ENCODE results near the gene PDHX. TPM values are rescaled to one million over a fixed set of nuclear protein-coding genes. Genes with fewer than 3 reads are reported as not detected.

PDHX gene
- total RNA-seq, 2 experiments from 2014 or later: 17.3 to 17.4 TPM

GRCh38 chr11:34928960-34929680, 12.7 kb downstream of the PDHX start:
- H3K27me3 Mint-ChIP-seq: no peaks in the 10 kb centered on the region
- POLR2A ChIA-PET: interaction anchor here (1.0 to 1.3 kb wide), 2 partner anchors 150 to 318 kb away, joined by 3 read pairs; no protein-coding TSS in a partner anchor
- Histone ChIP-seq H3K27ac (ENCODE audit: low read depth in 1 of 2, low read length in 2 of 2) (no peak overlapping the region), H3K36me3 (ENCODE audit: insufficient read depth, low read length) (peaks cover 23% of the 10 kb centered on the region), H3K4me1 (ENCODE audit: insufficient read depth, low read length) (no peaks in the 10 kb centered on the region), H3K4me3 (ENCODE audit: low read length) (no peak overlapping the region), H3K27me3 (ENCODE audit: control insufficient read depth in 1 of 2, insufficient read depth in 2 of 2, low read length in 2 of 2) (no peaks in the 10 kb centered on the region), H3K9me3 (ENCODE audit: control insufficient read depth in 1 of 2, insufficient read depth in 1 of 2, low read length in 2 of 2) (no peaks in the 10 kb centered on the region)
- no peak for TF ChIP-seq CTCF (IDR thresholded peaks at IDR 0.05)
- H3K4me1 Mint-ChIP-seq (ENCODE audit: low read depth): peaks cover 29% of the 10 kb centered on the region
- H3K27ac Mint-ChIP-seq: no peak overlapping the region
- H3K4me3 Mint-ChIP-seq: no peak overlapping the region
- H3K36me3 Mint-ChIP-seq (ENCODE audit: low read depth): peaks cover 28% of the 10 kb centered on the region
- CTCF ChIA-PET: interaction anchor here (1.3 kb wide), 1 partner anchor 463 kb away, joined by 5 read pairs; no protein-coding TSS in a partner anchor
- DNase-seq (no peak), ATAC-seq (ENCODE audit: poor library complexity) (no peak)
- H3K9me3 Mint-ChIP-seq: no peaks in the 10 kb centered on the region
- intact Hi-C loops (cut with DNase I, micrococcal nuclease): loop anchor here (2.0 to 10.0 kb wide), 6 partner anchors 68 to 1336 kb away; no protein-coding TSS in a partner anchor

- no peak overlapping the region for H3K4me3 ChIP-seq (ENCODE audit: low read length)
- no peaks in the 10 kb centered on the region for H3K4me1 ChIP-seq (ENCODE audit: insufficient read depth, low read length)
- Mint-ChIP-seq H3K27me3 (no peaks in the 10 kb centered on the region), H3K36me3 (ENCODE audit: low read depth) (peaks cover 30% of the 10 kb centered on the region), H3K9me3 (no peaks in the 10 kb centered on the region), H3K27ac (no peak overlapping the region), H3K4me3 (no peak overlapping the region), H3K4me1 (ENCODE audit: low read depth) (peaks cover 25% of the 10 kb centered on the region)
- H3K36me3 ChIP-seq (ENCODE audit: insufficient read depth, low read length): peaks cover 23% of the 10 kb centered on the region
- intact Hi-C loops (cut with DNase I, micrococcal nuclease): loop anchor here (2.0 to 10.0 kb wide), 6 partner anchors 67 to 1335 kb away; no protein-coding TSS in a partner anchor
- DNase-seq (no peak), ATAC-seq (ENCODE audit: poor library complexity) (no peak)
- H3K27ac ChIP-seq (ENCODE audit: low read depth in 1 of 2, low read length in 2 of 2): no peak overlapping the region
- no peaks in the 10 kb centered on the region for H3K9me3 ChIP-seq (ENCODE audit: control insufficient read depth in 1 of 2, insufficient read depth in 1 of 2, low read length in 2 of 2)
- H3K27me3 ChIP-seq (ENCODE audit: control insufficient read depth in 1 of 2, insufficient read depth in 2 of 2, low read length in 2 of 2): no peaks in the 10 kb centered on the region
- no peak for TF ChIP-seq CTCF (IDR thresholded peaks at IDR 0.05)
- ChIA-PET CTCF (no interaction called here), POLR2A (interaction anchor here (1.0 to 1.3 kb wide), 2 partner anchors 149 to 317 kb away, joined by 3 read pairs; no protein-coding TSS in a partner anchor)
These were observed 13.7 kb downstream of the PDHX start for GRCh38 chr11:34929794-34930763.

GRCh38 chr11:34936945-34937629, 20.7 kb downstream of the PDHX start:
- Histone ChIP-seq H3K4me3 (ENCODE audit: low read length) (no peak overlapping the region), H3K9me3 (ENCODE audit: control insufficient read depth in 1 of 2, insufficient read depth in 1 of 2, low read length in 2 of 2) (no peaks in the 10 kb centered on the region), H3K4me1 (ENCODE audit: insufficient read depth, low read length) (peaks cover 7% of the 10 kb centered on the region), H3K27ac (ENCODE audit: low read depth in 1 of 2, low read length in 2 of 2) (no peak overlapping the region), H3K27me3 (ENCODE audit: control insufficient read depth in 1 of 2, insufficient read depth in 2 of 2, low read length in 2 of 2) (no peaks in the 10 kb centered on the region), H3K36me3 (ENCODE audit: insufficient read depth, low read length) (peaks cover 23% of the 10 kb centered on the region)
- Mint-ChIP-seq H3K36me3 (ENCODE audit: low read depth) (peaks cover 61% of the 10 kb centered on the region), H3K27me3 (no peaks in the 10 kb centered on the region), H3K4me1 (ENCODE audit: low read depth) (peaks cover 31% of the 10 kb centered on the region), H3K27ac (no peak overlapping the region), H3K9me3 (no peaks in the 10 kb centered on the region), H3K4me3 (no peak overlapping the region)
- no peak for TF ChIP-seq CTCF (IDR thresholded peaks at IDR 0.05)
- ATAC-seq (ENCODE audit: poor library complexity) (no peak), DNase-seq (no peak)
- CTCF ChIA-PET: no interaction called here
- intact Hi-C loops (cut with DNase I, micrococcal nuclease): no loop called here
- POLR2A ChIA-PET: no interaction called here

Data from CD4-positive, alpha-beta T cell (primary cell).